Erythroblast (primary cell): ENCODE data around the gene SNX30.

Experiments
- GATA1 ChIP-seq: IDR thresholded peaks from 2 replicates; pipeline ENCODE4 v1.6.1; 2011; ENCODE audit warnings: low read depth, mild to moderate bottlenecking, control low read depth, low read length, moderate library complexity
- POLR2A ChIP-seq: IDR thresholded peaks from 2 replicates; pipeline ENCODE4 v1.6.1; 2011; ENCODE audit warnings: mild to moderate bottlenecking, low read length

DNA sequence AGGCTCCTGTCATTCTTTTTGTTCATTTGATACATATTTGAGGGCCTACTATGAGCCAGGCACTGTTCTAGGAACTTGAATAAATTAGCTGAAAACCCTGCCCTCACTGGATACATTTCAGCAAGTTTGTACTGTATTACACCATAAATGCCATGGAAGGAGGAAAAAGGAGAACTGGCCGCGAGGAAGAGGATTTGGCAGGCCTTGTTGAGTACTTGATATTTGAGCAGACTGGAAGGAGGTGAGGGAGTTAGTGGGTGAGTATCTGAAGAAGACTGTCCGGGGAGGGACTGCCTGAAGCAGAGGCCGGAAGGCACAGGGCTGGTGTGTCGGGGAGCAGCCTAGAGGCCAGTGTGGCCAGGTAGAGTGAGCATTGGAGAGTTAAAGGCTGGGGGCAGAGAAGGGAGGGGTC lies 4.5 kb downstream of the SNX30 start:
- TF ChIP-seq POLR2A = no peak
- TF ChIP-seq GATA1 = no peak
